Epithelial cell of proximal tubule (primary cell): ENCODE measurements around the gene CADPS. TPM values are rescaled to one million over a fixed set of nuclear protein-coding genes. Genes with fewer than 3 reads are reported as not detected.

ENCODE experiments used
- DNase-seq: peaks from one replicate; pipeline ENCODE4 v3.0.0-alpha.2; 2011; ENCODE audit warnings: low read depth
- H3K4me3 ChIP-seq: 2 replicates; pipeline ENCODE4 v1.5.1; 2011; ENCODE audit warnings: low read depth, mild to moderate bottlenecking, low read length
- total RNA-seq: library from RNA; depleted of rRNA; stranded (reverse); fragments of >200 nt; gene quantifications from 2 replicates; pipeline ENCODE4 v1.2.3, GENCODE V29; 2015
- TF ChIP-seq, protein P1 (sequence below): conservative IDR thresholded peaks from 2 replicates; pipeline ENCODE4 v1.5.1; 2012; ENCODE audit warnings: low read depth, mild to moderate bottlenecking, low read length

Gene CADPS
- total RNA-seq, 1 donor from 2014 or later: not detected

DNA sequence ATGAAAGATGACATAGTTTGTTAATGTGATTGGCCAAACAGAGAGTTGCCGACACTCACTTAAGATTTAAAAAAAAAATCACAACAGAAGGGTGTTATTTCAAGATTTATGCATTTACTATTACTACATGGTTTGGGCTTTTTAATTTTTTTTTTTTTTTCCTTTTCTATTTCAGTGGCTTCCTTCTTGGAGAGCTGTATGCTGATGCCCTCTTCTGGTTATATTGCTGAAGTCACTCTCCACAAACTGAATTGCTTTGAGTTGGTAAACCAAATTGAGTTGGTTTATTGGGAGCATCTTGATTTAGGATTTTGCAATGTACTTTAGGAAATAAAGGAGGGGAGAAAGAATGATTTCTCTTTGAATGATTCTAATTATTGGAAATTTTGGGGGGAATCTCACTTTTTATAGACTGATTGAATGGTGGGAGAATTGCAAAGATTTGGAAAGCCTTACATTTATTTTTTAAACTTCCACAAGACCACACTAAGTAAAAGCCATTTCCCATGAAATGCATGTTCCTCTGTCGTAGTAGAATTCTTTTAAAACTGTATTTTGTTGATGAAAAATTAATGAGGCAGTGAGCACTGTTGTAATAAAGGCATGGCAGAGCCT is 315.3 kb downstream of the CADPS start:
- TF ChIP-seq, protein P1, sequence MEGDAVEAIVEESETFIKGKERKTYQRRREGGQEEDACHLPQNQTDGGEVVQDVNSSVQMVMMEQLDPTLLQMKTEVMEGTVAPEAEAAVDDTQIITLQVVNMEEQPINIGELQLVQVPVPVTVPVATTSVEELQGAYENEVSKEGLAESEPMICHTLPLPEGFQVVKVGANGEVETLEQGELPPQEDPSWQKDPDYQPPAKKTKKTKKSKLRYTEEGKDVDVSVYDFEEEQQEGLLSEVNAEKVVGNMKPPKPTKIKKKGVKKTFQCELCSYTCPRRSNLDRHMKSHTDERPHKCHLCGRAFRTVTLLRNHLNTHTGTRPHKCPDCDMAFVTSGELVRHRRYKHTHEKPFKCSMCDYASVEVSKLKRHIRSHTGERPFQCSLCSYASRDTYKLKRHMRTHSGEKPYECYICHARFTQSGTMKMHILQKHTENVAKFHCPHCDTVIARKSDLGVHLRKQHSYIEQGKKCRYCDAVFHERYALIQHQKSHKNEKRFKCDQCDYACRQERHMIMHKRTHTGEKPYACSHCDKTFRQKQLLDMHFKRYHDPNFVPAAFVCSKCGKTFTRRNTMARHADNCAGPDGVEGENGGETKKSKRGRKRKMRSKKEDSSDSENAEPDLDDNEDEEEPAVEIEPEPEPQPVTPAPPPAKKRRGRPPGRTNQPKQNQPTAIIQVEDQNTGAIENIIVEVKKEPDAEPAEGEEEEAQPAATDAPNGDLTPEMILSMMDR: peak; percentile 69
- DNase-seq: no peak
- H3K4me3 ChIP-seq: no peak overlapping the region

DNA sequence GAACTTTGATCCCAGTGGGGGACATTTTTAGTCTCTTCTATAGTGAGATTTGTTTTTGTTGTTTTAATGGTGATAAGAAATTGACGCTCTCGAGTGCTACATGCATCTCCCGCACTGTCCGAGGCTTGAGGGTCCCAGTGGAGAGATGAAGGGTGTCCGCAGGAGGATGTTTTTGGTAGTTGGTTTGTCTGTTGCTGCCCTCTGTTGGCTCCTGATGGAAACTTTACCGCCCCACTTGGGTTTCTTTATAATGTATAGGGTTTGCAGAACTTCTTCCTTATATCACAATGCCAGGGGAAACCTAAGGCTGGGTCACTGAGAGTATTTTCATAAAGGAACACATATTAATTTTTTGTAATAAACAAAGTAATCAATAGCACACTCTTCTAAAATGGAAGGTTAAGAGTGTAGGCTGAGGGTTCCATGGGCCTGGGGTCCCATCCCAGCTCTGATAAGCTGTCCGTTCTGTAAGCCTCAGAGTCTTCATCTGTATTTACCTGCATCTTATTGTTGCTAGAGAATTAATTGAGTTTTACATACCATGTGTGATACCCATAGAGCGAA is 316.6 kb downstream of the CADPS start:
- TF ChIP-seq, protein P1: peak; percentile 74
- DNase-seq: no peak

DNA sequence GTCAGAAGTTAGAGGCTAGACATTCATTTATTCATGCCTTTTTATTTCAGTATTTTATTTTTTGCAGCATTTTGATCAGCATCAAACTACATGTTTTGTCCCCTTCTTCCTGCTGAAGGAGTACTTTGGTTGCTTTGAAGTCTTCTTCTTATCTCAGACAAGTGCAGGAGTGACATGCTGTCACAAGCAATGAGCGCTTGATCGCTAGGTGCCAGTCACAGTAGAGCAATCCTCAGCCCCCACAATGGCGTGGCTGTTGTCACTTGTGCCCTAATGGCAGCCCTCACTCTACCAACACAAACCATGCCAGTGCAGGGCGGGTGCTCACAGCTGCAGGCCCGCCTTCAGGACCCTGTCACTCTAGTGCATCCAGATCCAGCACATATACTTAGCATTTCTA is 317.2 kb downstream of the CADPS start:
- TF ChIP-seq, protein P1: no peak
- H3K4me3 ChIP-seq: no peak overlapping the region
- no peak for DNase-seq

More for the DNA sequence above, 316.6 kb downstream of the CADPS start:
- H3K4me3 ChIP-seq: no peak overlapping the region

DNA sequence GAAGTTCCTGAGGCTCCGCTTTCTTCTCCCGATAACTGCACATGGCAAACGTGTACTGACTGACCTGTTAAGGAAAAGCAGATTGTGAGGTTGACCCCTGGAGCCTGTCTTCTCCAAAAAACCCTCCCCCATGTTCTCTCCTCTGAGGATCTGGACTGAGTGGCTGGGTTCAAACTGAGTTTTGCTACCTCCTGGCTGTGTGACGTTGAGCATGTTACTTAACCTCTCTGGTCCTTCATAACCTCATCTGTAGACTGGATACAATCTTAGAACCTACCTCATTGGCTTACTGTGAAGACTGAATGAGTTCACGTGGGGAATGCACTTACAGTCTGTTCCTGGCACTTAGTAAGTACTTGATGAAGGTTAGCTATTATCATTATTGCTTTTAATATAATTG is 317.8 kb downstream of the CADPS start:
- no peak overlapping the region for H3K4me3 ChIP-seq
- no peak for DNase-seq
- TF ChIP-seq, protein P1: no peak

DNA sequence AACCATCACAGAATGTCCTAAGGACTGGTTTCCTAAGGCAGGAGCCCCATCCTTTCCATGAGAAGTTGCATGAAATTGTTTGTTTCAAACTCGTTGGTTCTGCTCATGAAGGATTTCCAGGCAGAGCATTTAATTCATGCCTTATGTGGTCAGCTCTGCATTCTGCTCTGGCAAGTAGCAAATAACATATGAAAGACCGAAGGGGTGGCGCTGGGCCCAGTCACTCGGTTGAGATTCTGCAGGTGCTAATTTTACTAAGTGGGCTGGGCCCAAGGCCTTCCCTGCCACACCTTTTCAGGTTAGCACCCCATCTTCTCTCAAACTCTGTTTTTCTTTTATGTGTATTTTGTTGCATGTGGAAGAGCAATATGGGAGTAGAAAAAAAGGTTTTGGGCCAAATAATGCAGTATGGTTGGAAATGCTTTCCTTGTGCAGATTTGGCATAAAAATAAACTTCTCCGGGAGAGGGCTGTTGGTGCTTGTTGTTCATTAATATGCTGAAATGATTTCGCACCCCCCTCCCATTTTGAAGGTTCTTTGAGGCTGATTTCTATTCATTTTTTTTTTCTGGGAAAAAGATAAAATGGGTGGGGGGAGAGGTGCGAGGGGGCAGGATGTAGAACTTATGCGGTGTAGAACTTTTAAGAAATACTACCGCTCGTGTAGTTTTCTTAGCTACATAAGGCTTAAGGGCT is 318.9 kb downstream of the CADPS start:
- no peak overlapping the region for H3K4me3 ChIP-seq
- TF ChIP-seq, protein P1: no peak
- DNase-seq: no peak

DNA sequence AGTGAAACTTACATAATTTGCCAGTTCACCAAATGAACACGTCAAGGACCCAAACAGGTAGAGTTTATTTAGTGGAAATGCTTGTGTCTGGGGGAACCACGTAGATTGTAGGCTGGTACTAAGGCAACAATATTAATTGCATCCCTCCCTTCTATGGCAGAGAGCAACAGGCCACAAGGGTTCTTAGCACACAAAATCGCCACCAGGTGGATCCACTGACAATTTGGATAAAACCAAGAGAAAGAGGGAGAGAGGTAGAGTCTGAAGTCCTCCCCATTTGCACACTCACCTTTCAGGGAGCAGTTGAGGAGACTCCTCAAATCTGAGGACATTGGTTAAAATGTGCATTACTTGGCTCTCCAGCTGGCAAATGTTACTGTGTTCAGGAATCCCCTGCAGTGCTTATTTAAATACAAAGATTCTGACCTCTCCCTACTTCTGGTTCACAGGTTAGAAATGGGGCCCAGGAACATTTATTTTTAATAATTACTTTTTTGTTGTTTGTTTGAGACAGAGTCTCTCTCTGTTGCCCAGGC is 320.9 kb downstream of the CADPS start:
- DNase-seq: no peak
- no peak overlapping the region for H3K4me3 ChIP-seq
- TF ChIP-seq, protein P1: peak; percentile 42
